Non-pigmented ciliary epithelial cell (primary cell): ENCODE results near the gene AKAP6.

Source experiments
- DNase-seq: peaks from one replicate; pipeline ENCODE4 v3.0.0-alpha.2; 2010; ENCODE audit warnings: low read depth

Gene AKAP6

DNA sequence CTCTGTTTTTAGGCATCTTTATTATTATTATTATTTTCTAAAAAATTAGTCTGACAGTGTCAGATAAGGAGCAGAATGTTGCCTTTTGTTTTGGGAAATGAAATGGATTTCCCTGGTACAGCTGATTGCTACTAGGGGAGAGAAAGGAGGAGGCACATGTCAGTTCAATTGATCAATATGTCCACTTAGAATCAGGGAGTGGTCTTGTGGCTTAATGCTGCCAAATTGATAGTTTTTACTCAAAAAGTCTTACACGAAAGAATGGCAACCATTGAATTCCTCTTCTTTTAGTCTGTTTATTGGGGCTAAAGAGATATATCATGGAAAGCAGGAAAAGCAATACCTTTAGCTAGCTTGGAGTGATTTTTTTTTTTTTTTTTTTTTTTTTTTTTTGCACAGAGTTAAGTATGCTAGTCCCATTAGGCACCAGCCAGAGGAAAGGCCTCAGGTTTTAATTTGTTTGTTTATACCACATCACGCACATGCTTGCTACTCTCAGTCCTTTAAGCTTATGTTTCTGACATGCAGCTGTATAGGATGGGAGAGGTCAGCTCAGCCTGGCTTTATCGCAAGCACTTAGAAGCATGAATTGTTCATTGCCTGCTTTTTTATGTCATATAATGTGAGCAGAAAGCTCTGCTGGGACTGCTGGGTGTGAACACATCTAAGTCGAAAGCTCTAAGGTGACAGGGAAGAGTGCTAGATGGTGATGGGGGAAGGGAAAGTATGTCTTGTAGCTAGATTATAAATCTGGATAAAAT is 1.4 kb downstream of the AKAP6 start:
- DNase-seq = no peak

- DNase-seq = no peak
Measured at GRCh38 chr14:32331206-32331605, 2.1 kb downstream of the AKAP6 start.

- DNase-seq = no peak
Measured at GRCh38 chr14:32332415-32333316, 3.6 kb downstream of the AKAP6 start.

DNA sequence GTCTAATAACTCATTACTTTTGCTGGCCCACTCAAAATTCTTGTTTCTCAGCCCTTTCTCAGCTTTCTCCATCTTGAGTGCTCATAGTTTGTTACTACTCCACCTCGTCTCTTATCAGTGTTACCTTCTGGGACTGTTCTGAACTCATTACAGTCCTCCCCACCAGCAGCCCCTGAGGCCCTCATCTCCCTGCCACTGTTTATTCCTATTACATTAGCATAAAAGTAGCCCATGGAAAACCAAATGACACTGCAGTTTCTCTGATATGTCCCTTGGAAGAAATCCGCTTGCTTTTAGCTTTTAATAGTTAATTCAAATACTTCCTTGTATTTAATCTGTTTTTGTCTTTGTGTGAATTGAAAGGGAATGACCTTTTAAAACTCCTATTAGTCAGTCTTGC is 7.6 kb downstream of the AKAP6 start:
- DNase-seq = no peak

DNA sequence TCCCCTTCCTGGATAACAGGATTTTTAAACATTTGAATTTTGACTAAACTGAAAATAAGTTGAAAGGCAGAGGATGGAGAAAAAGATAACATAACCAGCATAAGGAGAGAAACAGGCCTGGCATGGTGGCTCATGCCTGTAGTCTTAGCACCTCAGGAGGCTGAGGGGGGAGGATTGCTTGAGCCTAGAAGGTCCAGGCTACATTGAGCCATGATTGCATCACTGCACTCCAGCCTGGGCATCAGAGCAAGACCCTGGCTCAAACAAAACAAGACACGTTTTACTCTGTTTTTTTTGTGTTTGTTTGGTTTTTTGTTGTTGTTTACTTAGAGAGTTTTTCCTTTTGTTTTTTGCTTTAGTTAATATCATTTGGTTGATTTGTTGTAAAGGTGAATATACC is 8.7 kb downstream of the AKAP6 start:
- DNase-seq = no peak

GRCh38 chr14:32339188-32339587 is 10.1 kb downstream of the AKAP6 start:
- DNase-seq = no peak

DNA sequence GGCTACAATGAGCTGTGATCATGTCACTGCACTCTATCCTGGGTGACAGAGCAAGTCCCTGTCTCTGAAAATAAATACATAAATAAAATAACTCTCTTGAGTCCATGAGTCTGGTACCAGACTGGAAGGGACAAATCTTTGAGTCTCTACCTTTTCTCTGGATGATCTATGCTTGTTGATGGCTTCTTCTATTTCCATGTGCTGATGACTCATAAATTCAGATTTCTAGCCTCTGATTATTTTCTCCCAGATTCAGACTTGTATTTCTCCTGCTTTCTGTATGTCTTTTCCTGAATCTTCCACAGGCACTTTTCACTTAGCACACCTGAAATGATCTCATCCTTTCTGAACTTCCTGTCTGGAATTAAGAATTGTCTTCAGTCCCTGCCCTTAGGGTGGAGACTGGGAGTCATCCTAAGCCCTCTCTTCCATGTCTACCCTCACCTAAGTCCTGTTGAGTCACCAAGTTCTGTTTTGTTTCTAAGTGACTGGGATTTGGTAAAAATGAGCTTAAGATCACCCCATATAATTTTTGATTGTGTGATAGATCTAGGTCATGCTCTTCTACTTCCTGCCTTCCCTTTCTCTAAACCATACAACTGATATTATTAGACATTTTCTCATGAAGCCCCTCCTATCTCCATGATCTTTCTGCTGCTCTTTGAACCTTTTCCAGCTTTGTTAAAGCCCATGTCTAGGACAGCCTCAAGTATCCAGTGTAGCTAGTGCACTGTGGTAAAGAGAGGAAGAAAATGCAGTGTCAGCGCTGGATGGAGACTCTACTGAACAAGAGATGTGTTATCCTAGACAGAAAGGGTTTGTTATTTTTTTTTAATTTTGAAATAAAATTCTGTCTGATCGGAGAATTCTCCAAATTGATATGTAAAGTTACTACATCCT is 13.1 kb downstream of the AKAP6 start:
- DNase-seq = no peak

- DNase-seq = no peak
Measured at GRCh38 chr14:32342847-32343194, 13.7 kb downstream of the AKAP6 start.

- DNase-seq = no peak
Measured at GRCh38 chr14:32343926-32344430, 14.9 kb downstream of the AKAP6 start.

- no peak for DNase-seq
Measured at GRCh38 chr14:32345311-32345791, 16.3 kb downstream of the AKAP6 start.

GRCh38 chr14:32349322-32349721 is 20.2 kb downstream of the AKAP6 start:
- no peak for DNase-seq

DNA sequence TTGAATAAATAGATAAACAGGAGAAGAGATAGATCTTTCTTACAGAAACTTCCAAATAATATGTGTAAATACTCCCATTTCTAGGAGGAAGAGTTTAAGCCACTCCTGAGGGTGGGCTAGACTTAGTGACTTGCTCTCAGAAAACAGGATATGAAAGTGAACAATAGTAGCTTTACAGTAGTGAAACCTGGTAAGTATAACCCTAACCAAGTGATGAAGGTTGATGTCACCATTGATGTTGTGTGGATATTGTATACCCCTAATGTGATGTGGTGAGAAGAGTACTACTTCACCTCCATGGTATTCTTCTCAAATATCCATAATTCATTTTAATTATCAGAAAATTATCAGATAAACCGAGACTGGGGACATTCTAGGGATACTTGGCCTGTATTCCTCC is 20.9 kb downstream of the AKAP6 start:
- DNase-seq = no peak

- DNase-seq = no peak
Measured at GRCh38 chr14:32352631-32353030, 23.5 kb downstream of the AKAP6 start.

DNA sequence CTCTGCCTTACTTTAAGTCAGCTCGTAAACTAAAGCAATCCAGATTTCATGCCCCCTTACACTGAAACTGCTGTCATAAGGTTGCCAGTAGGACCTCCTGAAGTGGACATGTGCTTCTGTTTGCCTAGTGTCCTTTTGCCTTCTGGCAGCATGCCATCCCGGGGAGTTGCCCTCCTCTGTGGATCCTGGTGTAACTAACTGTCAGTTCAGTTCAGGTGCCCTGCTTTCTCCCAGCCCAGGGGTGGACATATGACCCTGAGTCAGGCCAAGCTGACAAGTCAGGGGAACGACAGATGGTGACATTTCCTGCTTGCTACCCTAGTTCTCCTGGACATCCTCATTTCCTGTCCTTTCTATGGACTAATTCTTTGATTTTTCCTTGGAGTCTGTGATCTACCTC is 25.6 kb downstream of the AKAP6 start:
- no peak for DNase-seq

GRCh38 chr14:32358781-32359180 is 29.7 kb downstream of the AKAP6 start:
- DNase-seq = no peak

GRCh38 chr14:32361674-32362073 is 32.6 kb downstream of the AKAP6 start:
- DNase-seq = no peak

GRCh38 chr14:32363761-32364160 is 34.7 kb downstream of the AKAP6 start:
- DNase-seq = no peak

GRCh38 chr14:32364941-32365340 is 35.8 kb downstream of the AKAP6 start:
- DNase-seq = no peak

DNA sequence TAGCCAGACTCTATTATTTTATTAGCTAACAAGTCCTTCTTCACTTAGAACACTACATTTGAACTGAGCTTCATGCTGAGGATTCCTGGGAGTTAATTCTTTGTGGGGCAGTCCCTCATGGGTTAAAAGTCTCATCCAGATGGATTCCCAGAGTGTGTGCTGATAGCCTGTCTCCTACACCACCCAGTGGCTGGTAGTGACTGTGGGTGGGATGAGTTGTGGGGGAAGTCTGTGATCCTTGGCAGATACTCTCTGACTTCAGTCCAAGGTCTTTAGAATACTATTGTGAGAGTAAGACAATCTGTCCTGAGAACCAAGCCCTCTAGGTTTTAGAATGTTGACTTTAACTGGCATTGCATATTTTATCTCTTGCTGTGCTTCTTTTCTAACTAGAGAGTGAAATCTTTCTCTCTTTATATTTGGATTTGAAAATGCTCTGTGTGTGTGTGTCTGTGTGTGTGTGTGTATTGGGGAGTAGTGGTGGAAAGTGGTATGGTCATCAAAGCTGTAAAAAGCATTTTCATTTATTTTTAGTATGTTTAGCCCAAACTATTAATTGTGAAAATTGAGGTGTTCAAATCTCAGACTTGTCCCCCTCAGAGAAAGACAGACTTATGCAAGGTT is 37.3 kb downstream of the AKAP6 start:
- DNase-seq = no peak

DNA sequence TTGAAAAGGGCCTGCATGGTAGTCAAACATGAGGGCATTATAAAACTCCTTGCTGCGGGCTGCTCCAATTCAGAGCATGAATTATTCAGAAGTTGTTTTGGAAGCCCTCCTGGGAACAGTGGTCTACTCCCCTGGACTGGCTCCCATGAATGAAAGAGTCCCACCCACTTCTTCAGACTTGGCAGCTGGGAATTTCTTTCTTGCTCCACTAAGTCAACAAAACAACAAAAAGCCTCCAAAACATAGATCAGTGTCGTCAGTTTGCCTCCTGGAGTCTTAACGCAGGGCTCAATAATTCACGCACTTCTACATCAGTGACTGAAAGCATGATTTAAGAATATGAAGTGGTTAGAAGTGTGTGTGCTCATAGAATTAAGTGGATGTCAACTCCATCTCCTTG is 37.9 kb downstream of the AKAP6 start:
- no peak for DNase-seq

DNA sequence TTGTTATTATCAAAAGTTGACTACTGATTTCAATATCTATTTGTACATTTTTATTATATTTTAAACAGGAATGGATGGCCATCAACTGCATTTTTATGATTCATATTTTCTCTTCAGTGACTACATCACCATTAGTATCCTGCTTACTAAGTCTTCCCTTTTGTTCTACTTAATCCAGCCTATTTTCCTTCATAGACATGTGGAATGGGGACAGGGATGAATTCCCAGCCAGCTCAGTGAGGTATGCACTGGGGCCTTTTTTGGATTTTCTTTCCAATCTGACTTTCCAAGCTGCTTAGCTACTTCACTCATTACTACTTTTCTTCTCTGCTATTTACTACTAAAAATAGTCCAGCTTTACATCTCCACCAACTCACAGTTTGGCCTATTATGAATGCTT is 38.4 kb downstream of the AKAP6 start:
- DNase-seq = no peak

GRCh38 chr14:32368107-32368506 is 39.0 kb downstream of the AKAP6 start:
- DNase-seq = no peak
